ENCODE data around the gene PLCB1.

PLCB1 gene

GRCh38 chr20:8670893-8671215, 538.8 kb downstream of the PLCB1 start:
- DNase-seq: no peak

GRCh38 chr20:8671370-8671961, 539.4 kb downstream of the PLCB1 start:
- no peak for DNase-seq

GRCh38 chr20:8673116-8673515, 541.0 kb downstream of the PLCB1 start:
- no peak for DNase-seq

- DNase-seq: no peak
Observed at GRCh38 chr20:8675896-8676295, 543.8 kb downstream of the PLCB1 start.

- no peak for DNase-seq
Observed at GRCh38 chr20:8678098-8678776, 546.2 kb downstream of the PLCB1 start.

- no peak for DNase-seq
Observed at GRCh38 chr20:8689337-8689736, 557.3 kb downstream of the PLCB1 start.

GRCh38 chr20:8690074-8690473, 558.0 kb downstream of the PLCB1 start:
- DNase-seq: no peak

GRCh38 chr20:8693709-8694108, 561.6 kb downstream of the PLCB1 start:
- DNase-seq: no peak

- no peak for DNase-seq
Observed at GRCh38 chr20:8700756-8701155, 568.7 kb downstream of the PLCB1 start.

- no peak for DNase-seq
Observed at GRCh38 chr20:8706961-8707700, 575.1 kb downstream of the PLCB1 start.

- DNase-seq: no peak
Observed at GRCh38 chr20:8709627-8710026, 577.6 kb downstream of the PLCB1 start.

- no peak for DNase-seq
Observed at GRCh38 chr20:8711501-8711900, 579.4 kb downstream of the PLCB1 start.

- DNase-seq: no peak
Observed at GRCh38 chr20:8714206-8714605, 582.1 kb downstream of the PLCB1 start.

GRCh38 chr20:8718279-8718678, 586.2 kb downstream of the PLCB1 start:
- no peak for DNase-seq

GRCh38 chr20:8720089-8720488, 588.0 kb downstream of the PLCB1 start:
- DNase-seq: no peak

GRCh38 chr20:8721098-8721497, 589.0 kb downstream of the PLCB1 start:
- DNase-seq: no peak

- DNase-seq: no peak
Observed at GRCh38 chr20:8722277-8722928, 590.3 kb downstream of the PLCB1 start.

- DNase-seq: no peak
Observed at GRCh38 chr20:8723296-8723695, 591.2 kb downstream of the PLCB1 start.

GRCh38 chr20:8724884-8725283, 592.8 kb downstream of the PLCB1 start:
- DNase-seq: no peak

GRCh38 chr20:8726460-8726859, 594.4 kb downstream of the PLCB1 start:
- DNase-seq: no peak

- no peak for DNase-seq
Observed at GRCh38 chr20:8735014-8735413, 602.9 kb downstream of the PLCB1 start.

GRCh38 chr20:8735674-8736073, 603.6 kb downstream of the PLCB1 start:
- no peak for DNase-seq

- no peak for DNase-seq
Observed at GRCh38 chr20:8740265-8740664, 608.2 kb downstream of the PLCB1 start.

All from activated naive CD4-positive, alpha-beta T cell (primary cell).